LoVo (cell line): ENCODE measurements around the gene MTFP1.
"Not testable (repeated sequence)": the region's sequence is repeated elsewhere in the genome, so short reads cannot be mapped to it uniquely, and the experiment has no call there.

Experiments used
- DNase-seq: peaks from one replicate; pipeline ENCODE4 v3.0.0-alpha.2; 2016; ENCODE audit warnings: low spot score

MTFP1 gene

GRCh38 chr22:30402028-30402765, 23.4 kb upstream of the MTFP1 start:
- no peak for DNase-seq

- DNase-seq, result not testable (repeated sequence)
These were observed 22.8 kb upstream of the MTFP1 start for GRCh38 chr22:30402766-30403104.

DNA sequence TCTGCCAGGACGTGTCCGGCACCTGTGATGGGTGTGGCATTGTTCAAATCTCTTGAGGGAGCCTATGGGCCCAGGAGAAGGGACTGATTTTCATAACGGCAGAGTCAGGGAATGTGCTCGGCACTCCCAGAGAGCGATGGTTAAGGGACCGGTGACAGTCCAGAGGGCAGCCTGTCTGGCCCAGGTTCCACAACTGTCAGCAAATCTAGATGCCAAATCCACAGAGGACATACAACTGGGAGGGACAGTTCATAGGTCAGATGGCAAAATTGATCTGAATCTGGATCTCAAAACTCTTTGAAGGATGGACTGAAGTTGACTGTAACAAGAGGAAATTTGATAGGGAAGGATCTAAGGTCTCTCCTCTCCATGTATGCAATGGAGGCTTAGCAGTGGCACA, 21.3 kb upstream of the MTFP1 start:
- no peak for DNase-seq

DNA sequence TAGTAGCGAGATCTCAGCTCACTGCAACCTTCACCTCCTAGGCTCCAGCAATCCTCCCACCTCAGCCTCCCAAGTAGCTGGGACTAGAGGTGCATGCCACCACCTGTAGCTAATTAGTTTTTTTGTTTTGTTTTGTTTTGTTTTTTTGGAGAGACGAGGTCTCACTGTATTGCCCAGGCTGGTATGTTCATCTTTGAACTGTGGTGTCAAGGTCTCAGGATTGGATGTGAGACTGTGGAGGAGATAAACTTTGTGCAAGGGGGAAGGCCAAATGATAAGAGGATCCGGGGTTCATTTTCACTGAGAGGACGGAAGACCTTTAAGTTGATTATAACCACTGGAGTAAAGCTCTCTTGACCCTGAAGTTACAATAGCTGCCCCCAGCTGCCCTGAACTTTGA, 19.8 kb upstream of the MTFP1 start:
- DNase-seq, result no peak

GRCh38 chr22:30406400-30406799, 19.2 kb upstream of the MTFP1 start:
- DNase-seq, result no peak

DNA sequence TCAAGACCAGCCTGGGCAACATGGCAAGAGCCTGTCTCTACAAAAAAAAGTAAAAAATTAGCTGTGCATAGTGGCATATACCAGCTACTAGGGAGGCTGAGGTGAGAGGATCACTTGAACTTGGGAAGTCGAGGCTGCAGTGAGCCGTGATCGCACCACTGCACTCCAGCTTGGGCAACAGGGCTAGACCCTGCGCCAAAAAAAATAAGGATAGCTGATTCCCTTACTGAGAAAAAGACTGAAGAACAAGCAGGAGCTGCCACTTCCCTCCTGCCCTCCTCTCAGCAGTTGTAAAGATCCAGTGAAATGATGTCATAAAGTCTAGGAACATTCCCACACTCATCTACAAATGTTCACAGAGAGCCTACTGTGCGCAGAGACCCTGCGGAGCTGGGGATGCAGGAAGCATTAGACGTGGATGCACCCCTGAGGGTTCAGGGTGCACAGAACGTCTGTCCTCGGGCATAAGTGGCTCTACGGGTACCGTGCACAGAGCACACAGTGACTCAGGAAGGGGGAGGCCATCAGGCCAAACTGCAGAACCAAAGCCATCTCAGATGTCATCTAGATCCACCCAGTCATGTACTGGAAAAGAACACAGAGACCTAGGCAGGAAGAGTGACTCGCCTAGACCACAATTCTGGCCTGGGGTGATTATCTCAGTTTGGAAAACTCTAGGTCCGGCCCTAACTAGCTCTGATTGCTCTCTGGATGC, 17.0 kb upstream of the MTFP1 start:
- no peak for DNase-seq

DNA sequence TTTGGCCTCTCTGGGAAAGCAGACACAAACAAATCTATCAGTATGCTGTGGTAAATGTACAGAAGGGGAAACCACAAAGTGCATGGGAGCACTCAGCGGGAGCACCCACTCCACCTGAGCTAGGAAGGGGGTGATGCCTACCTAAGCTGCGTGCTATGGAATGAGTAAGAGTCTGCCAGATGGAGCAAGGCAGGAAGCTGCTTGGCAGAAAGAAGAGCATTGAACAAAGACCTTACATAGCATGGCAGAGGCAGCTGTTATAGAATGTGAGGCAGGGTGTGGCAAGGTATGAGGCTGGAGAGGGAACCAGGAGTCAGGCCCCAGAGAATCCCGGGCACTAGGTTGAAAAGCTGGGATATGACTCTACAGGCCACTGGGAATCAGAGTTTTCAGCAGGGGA, 13.8 kb upstream of the MTFP1 start:
- no peak for DNase-seq

GRCh38 chr22:30413001-30413400, 12.6 kb upstream of the MTFP1 start:
- no peak for DNase-seq

- no peak for DNase-seq
These were observed 11.6 kb upstream of the MTFP1 start for GRCh38 chr22:30413745-30414524.

- no peak for DNase-seq
These were observed 11.0 kb upstream of the MTFP1 start for GRCh38 chr22:30414525-30415047.

GRCh38 chr22:30416403-30416802, 9.2 kb upstream of the MTFP1 start:
- DNase-seq, result no peak

DNA sequence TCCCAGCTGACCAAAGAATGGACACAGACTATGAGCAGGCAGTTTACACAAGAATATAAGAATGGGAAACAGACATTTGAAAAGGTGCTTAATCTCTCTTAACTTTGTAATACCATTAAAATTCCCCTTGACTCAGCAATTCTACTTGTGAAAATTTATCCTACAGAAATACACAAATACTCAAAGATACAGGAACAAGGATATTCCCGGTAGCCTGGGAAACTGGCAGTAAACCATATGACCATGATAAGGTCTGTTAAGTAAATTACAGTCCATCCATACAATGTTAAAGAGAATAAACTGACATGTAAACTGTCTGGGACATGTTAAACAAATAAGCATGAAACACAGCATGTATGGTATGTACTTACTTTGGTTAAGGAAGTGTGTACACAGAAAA, 8.7 kb upstream of the MTFP1 start:
- no peak for DNase-seq

- peak; percentile 9 for DNase-seq
These were observed 5.0 kb upstream of the MTFP1 start for GRCh38 chr22:30420347-30421125.

GRCh38 chr22:30421695-30422480, 3.7 kb upstream of the MTFP1 start:
- no peak for DNase-seq

- peak; percentile 91 for DNase-seq
These were observed 2.9 kb upstream of the MTFP1 start for GRCh38 chr22:30422481-30423300.

DNA sequence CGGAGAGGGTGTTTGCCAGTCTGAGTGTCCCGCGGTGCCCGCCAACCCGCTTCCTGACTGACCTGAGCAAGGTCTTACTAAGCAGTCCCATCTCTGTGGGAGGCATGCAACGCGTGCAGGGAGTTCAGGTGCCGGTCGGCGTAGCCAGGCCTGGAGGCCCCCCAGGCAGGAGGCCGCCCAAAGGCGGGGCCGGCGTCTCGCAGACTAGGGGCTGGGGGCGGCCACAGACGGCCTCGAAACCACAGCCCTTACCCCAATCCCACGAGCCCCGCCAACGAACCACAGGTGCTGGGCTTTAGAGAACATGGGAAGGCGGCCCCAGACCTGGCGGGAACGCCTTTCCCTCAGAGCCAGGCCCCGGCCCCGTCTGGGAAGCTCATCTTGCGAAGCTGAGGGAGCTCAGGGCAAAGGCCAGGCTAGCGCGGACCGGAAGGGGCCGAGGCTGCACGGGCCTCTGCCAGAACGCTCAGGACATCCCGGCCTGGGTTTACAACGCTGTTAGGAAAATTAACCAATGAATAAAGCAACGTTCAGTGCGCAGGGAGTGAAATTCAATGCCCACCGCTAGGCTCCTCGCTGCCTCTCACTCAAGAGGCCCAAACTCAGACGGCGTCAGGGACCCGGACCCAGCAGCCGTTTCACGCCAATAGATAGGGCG, 2.1 kb upstream of the MTFP1 start:
- DNase-seq, result no peak

DNA sequence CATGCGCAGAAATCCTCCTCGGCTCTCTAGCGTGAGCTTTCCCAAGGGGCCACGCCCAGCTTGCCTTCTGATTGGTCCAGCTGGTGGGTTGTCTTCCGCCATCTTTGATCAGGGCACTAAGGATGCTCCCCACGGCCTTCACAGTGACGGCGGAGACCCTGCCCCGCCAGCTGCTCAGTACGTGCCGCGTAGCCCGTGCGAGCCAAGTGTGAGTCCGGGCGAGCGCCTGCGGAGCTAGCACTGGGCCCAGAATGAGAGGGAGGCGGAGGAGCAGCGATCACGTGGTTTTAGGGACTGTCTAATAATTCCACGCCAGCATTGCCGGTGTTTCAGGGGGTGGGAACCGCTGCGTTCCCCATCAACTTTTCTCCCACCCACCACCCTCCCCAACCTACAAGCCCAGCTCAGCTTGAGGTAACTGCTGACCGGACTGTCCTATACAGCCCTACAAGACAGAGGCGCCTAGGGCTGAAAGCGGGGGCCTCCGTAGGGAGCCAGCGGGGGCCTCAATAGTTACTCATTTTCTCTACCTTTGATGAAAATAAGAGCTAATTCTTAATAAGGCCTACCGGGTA, 1.5 kb upstream of the MTFP1 start:
- peak; percentile 99 for DNase-seq

DNA sequence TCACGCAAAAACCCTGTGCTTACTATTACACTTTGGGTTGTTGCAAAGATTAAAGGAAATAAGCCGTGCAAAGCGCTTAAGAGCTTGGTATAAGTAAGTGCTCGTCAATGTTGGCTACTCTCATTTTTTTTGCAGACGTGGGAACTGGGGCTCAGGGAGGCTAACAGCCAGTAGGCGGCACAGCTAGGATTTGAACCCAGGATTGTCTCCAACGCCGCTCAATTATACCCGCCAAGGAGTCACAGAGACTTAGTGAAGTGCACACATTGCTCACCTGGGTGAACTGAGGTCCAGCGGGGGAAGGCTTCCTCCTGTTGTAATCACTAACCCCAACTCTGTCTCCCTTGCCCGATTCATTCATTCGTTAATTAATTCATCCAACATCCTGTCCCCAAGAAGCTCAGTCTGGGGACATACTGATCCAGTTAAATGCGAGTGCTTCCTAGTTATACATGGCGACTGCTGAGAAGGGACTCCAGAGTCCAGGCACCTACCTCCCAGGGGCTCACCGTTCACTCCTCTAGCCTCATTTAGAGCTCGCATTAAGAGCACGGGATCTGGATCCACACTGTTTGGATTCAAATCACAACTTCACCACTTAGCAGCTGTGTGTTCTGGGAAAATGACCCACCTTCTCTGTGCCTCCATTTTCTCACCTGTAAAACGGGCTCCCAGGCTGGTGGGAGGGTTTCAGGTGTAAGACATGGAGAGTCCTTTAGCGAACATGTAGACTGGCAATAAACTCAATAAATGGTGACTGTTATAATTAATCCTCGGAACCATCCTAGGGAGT, 838 bp upstream of the MTFP1 start:
- peak; percentile 41 for DNase-seq

GRCh38 chr22:30425327-30425615, 297 bp upstream of the MTFP1 start:
- DNase-seq, result no peak
